SU-DHL-6 (cell line): ENCODE results near the gene HOXC11.

Experiments
- H2AFZ ChIP-seq: fragments of 200-600 bp; sonication (generic); 2 replicates; pipeline ENCODE4 v1.6.1; 2014; ENCODE audit warnings: low read depth, mild to moderate bottlenecking, moderate library complexity, mixed read lengths, antibody characterized with exemption, low read length; ENCODE audit not compliant: severe bottlenecking
- H3F3A ChIP-seq: fragments of 200-600 bp; shearing (Covaris generic); 2 replicates; pipeline ENCODE4 v1.6.0; 2016; ENCODE audit warnings: antibody characterized with exemption, mild to moderate bottlenecking; ENCODE audit not compliant: insufficient read depth
- H3K27ac ChIP-seq: fragments of 200-600 bp; sonication (generic); 2 replicates; pipeline ENCODE4 v1.5.1; 2016; ENCODE audit warnings: low read depth, mild to moderate bottlenecking, low read length, moderate library complexity, mixed read lengths
- H3K27me3 ChIP-seq: fragments of 200-600 bp; sonication (generic), shearing (Covaris generic); 2 replicates; pipeline ENCODE4 v1.6.0; 2014; ENCODE audit warnings: mild to moderate bottlenecking, low read length
- H3K36me3 ChIP-seq: fragments of 200-600 bp; sonication (generic); 2 replicates; pipeline ENCODE4 v1.6.1; 2014; ENCODE audit warnings: mild to moderate bottlenecking, low read length, mixed read lengths
- H3K4me2 ChIP-seq: fragments of 300-600, 200-600 bp; shearing (Covaris generic), sonication (generic); 2 replicates; pipeline ENCODE4 v1.6.0; 2014; ENCODE audit warnings: low read length, low read depth, mild to moderate bottlenecking; ENCODE audit not compliant: poor library complexity, severe bottlenecking
- H3K4me3 ChIP-seq: fragments of 200-600 bp; sonication (generic); 2 replicates; pipeline ENCODE4 v1.5.1; 2014; ENCODE audit warnings: antibody characterized with exemption, low read length, mild to moderate bottlenecking, mixed read lengths; ENCODE audit not compliant: insufficient read depth, poor library complexity, severe bottlenecking
- H3K79me2 ChIP-seq: fragments of 200-600 bp; sonication (generic); 2 replicates; pipeline ENCODE4 v1.6.1; 2014; ENCODE audit warnings: mild to moderate bottlenecking, low read length, moderate library complexity; ENCODE audit not compliant: insufficient read depth
- H3K9ac ChIP-seq: fragments of 200-600 bp; sonication (generic); 2 replicates; pipeline ENCODE4 v1.7.0; 2014; ENCODE audit warnings: mild to moderate bottlenecking, low read length
- H3K9me2 ChIP-seq: fragments of 200-600 bp; sonication (generic); replicated peaks from 2 replicates; pipeline ENCODE4 v1.6.1; 2014; ENCODE audit warnings: low read length; ENCODE audit not compliant: insufficient read depth
- H3K9me3 ChIP-seq: fragments of 200-600 bp; sonication (generic); 2 replicates; pipeline ENCODE4 v1.6.1; 2014; ENCODE audit warnings: low read length, mixed read lengths; ENCODE audit not compliant: insufficient read depth
- H4K20me1 ChIP-seq: fragments of 200-600 bp; sonication (generic); 2 replicates; pipeline ENCODE4 v1.6.1; 2014; ENCODE audit warnings: low read depth, mild to moderate bottlenecking, antibody characterized with exemption, low read length, moderate library complexity, mixed read lengths
- CTCF ChIP-seq: fragments of 200-600 bp; sonication (generic); IDR thresholded peaks from one replicate; pipeline ENCODE4 v1.5.1; 2017; ENCODE audit warnings: antibody characterized with exemption, mild to moderate bottlenecking, low read length, moderate library complexity; ENCODE audit not compliant: insufficient read depth, poor library complexity, severe bottlenecking
- EZH2phosphoT487 ChIP-seq: fragments of 200-600 bp; sonication (generic), shearing (Covaris generic); conservative IDR thresholded peaks from 2 replicates; pipeline ENCODE4 v1.6.1; 2018; ENCODE audit warnings: mild to moderate bottlenecking, antibody characterized with exemption, low read length, moderate library complexity, mixed read lengths

The HOXC11 gene

GRCh38 chr12:53949631-53950436 lies 23.1 kb upstream of the HOXC11 start:
- H3K4me2 ChIP-seq, result no peak overlapping the region
- no peaks in the 10 kb centered on the region for H3K36me3 ChIP-seq
- H2AFZ ChIP-seq, result no peak overlapping the region
- H3K27me3 ChIP-seq, result no peaks in the 10 kb centered on the region
- H3K9me2 ChIP-seq, result no peaks in the 10 kb centered on the region
- H3K9ac ChIP-seq, result no peak overlapping the region
- H3F3A ChIP-seq, result no peaks in the 10 kb centered on the region
- no peaks in the 10 kb centered on the region for H3K9me3 ChIP-seq
- no peaks in the 10 kb centered on the region for H4K20me1 ChIP-seq
- H3K79me2 ChIP-seq, result no peaks in the 10 kb centered on the region
- no peak for TF ChIP-seq CTCF
- no peak for TF ChIP-seq EZH2phosphoT487
- no peak overlapping the region for H3K27ac ChIP-seq
- H3K4me3 ChIP-seq, result no peak overlapping the region

- H3K36me3 ChIP-seq, result no peaks in the 10 kb centered on the region
- no peaks in the 10 kb centered on the region for H3K9me2 ChIP-seq
- no peak overlapping the region for H3K4me3 ChIP-seq
- no peak overlapping the region for H3K27ac ChIP-seq
- H2AFZ ChIP-seq, result no peak overlapping the region
- no peaks in the 10 kb centered on the region for H3K9me3 ChIP-seq
- TF ChIP-seq CTCF, result no peak
- no peak for TF ChIP-seq EZH2phosphoT487
- no peaks in the 10 kb centered on the region for H3F3A ChIP-seq
- H3K27me3 ChIP-seq, result no peaks in the 10 kb centered on the region
- no peak overlapping the region for H3K9ac ChIP-seq
- H3K4me2 ChIP-seq, result no peak overlapping the region
- no peaks in the 10 kb centered on the region for H4K20me1 ChIP-seq
- no peaks in the 10 kb centered on the region for H3K79me2 ChIP-seq
Observed at GRCh38 chr12:53950437-53950773, 22.5 kb upstream of the HOXC11 start.

- Histone ChIP-seq H3K27me3 (no peaks in the 10 kb centered on the region), H4K20me1 (no peaks in the 10 kb centered on the region), H2AFZ (no peak overlapping the region), H3K27ac (no peak overlapping the region), H3K9me2 (no peaks in the 10 kb centered on the region), H3F3A (no peaks in the 10 kb centered on the region), H3K4me2 (no peak overlapping the region), H3K36me3 (no peaks in the 10 kb centered on the region), H3K4me3 (no peak overlapping the region), H3K79me2 (no peaks in the 10 kb centered on the region), H3K9ac (no peak overlapping the region), H3K9me3 (no peaks in the 10 kb centered on the region)
- TF ChIP-seq CTCF, result no peak
- no peak for TF ChIP-seq EZH2phosphoT487
Observed at GRCh38 chr12:53950789-53951576, 21.9 kb upstream of the HOXC11 start.
